ENCODE results near the gene PKIG.
"Not testable (repeated sequence)": the region's sequence is repeated elsewhere in the genome, so short reads cannot be mapped to it uniquely, and the experiment has no call there.

Gene PKIG

GRCh38 chr20:44643596-44644229 lies 61.3 kb downstream of the PKIG start:
- DNase-seq, result peak in 2 of 4 experiments; percentile 15 to 23

- DNase-seq, result no peak
Observed at GRCh38 chr20:44644230-44644617, 61.8 kb downstream of the PKIG start.

- DNase-seq, result no peak
Observed at GRCh38 chr20:44644667-44645131, 62.3 kb downstream of the PKIG start.

GRCh38 chr20:44646023-44646640 lies 63.8 kb downstream of the PKIG start:
- no peak for DNase-seq

GRCh38 chr20:44646641-44647274 lies 64.4 kb downstream of the PKIG start:
- no peak for DNase-seq

DNA sequence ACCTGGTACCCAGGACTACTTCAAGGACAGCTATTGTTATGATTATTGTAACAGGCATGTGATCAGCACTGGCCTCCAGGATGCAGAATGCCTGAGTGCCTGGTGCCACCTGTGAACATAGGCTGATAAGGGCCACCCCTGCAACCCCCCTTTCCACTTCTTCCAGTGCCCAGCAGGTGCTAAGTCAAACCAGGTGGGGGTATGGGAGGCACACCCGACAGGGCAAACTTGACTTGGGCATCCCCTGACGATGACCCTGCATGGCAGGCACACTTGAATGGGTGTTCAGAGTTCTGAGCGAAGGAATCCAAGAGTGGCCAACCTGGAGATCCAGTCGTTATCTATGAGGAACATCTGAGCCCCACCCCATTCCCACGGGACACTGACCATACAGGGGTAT lies 65.7 kb downstream of the PKIG start:
- DNase-seq, result no peak

GRCh38 chr20:44648579-44648978 lies 66.2 kb downstream of the PKIG start:
- no peak for DNase-seq

GRCh38 chr20:44649126-44649525 lies 66.7 kb downstream of the PKIG start:
- no peak for DNase-seq

DNA sequence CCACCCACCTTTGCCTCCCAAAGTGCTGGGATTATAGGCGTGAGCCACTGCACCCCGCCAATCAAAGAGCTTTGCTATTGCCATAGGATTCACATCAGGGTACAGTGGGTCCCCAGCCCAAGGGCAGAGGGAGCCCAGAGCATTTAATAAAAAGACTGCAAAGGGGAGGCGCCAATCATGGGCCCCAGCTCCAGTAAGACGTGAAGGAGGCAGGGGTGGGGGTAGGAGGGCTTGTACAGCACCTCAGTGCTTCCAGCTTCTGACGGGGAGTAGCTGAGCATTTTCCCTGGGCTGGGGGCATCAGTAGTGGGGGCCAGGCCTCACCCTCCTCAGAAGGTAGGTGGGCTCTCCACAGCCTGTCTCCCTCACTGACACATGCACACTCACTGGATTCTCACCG lies 67.6 kb downstream of the PKIG start:
- no peak for DNase-seq

DNA sequence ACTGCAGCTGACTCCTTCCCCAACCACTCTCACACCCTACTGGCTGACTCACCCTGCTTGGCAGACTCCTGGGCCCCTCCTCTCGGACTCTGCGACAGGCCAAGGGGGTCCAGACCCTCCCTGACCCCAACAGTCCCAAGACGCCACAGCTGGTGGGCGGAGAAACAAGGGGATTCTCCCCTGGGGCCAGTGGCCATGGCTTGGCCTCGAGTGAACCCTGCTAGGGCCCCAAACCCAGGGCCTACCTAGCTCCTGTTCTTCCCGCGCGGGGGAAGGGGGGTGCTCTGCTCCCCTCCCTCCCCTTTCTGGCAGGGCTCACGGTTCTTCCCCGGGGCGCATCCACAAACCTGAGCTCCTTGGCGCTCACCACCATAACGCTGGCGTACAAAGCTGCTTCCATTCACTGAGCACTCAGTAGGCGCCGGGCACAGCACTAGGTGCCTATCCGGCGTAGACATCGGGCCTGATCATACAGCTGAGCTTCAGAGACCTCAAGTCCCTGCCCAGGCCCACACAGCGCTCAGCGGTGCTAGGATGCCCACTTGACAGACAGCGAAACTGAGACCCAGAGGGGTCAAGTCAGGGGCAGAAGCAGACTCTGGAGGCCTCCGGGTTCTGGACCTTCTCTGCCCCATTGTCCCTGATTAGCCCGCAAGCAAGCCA lies 68.5 kb downstream of the PKIG start:
- no peak for DNase-seq

GRCh38 chr20:44651434-44651683 lies 69.0 kb downstream of the PKIG start:
- DNase-seq, result no peak

GRCh38 chr20:44651684-44652423 lies 69.5 kb downstream of the PKIG start, which contains the start of gene ADA:
Gene ADA, minus strand, starts transcription at chr20:44651699. Its CDS starts 92 bp downstream, at chr20:44651607.
- DNase-seq, result peak in 1 of 4 experiments; percentile 18

GRCh38 chr20:44653546-44653945 lies 71.2 kb downstream of the PKIG start:
- DNase-seq, result no peak

- not testable (repeated sequence) for DNase-seq
Observed at GRCh38 chr20:44654210-44654609, 71.8 kb downstream of the PKIG start.

DNA sequence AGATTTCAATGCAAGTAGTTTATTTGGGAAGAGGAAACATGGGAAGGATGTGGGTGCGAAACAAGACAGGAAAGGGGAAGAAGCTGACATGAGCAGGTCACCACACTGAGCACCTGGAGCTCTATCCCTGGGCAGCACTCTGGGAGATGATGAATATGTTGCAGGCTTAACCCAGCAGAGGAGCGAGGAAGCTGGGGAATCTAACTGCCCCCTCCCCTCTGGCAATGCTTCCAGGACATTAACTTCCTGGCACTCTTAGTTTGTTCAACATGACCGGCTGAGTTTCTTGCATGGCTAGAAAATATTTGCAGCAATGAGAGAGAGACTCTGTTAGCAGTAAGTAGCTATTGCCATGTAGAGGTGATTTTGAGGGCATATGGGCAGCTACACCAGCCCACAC lies 74.1 kb downstream of the PKIG start:
- DNase-seq, result no peak

DNA sequence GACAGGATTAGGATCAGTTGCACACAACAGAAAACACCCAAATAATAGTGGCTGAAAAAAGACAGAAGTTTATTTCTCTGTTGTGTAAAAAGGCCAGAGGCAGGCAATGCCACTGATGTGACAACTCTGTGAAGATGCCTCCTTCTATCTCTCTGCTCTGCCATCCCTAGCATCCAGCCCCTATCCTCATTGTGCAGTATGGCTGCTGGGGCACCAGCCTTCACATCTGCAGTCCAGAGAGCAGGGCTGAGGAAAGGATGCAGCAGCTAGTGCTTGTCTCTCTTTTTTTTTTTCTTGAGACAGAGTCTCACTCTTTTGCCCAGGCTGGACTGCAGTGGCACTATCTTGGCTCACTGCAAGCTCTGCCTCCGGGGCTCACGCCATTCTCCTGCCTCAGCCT lies 75.5 kb downstream of the PKIG start:
- no peak for DNase-seq

DNA sequence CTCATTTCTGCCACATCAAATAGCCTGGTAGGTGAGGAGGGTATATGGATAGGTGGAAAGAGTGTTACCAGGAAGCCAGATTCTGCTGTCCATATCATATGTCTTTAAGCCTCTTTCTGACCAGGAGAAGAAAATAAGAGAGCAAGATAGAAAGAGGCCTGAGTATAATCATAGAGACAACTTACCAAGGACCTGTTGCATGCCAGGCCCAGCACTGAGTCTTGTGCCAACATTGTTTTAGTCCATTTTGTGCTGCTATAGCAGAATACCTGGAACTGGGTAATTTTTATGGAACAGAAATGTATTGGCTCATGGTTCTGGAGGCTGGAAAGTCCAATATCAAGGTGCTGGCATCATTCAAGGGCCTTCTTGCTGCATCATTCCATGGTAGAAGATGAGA lies 76.4 kb downstream of the PKIG start:
- DNase-seq, result no peak

- no peak for DNase-seq
Observed at GRCh38 chr20:44659931-44660330, 77.6 kb downstream of the PKIG start.

DNA sequence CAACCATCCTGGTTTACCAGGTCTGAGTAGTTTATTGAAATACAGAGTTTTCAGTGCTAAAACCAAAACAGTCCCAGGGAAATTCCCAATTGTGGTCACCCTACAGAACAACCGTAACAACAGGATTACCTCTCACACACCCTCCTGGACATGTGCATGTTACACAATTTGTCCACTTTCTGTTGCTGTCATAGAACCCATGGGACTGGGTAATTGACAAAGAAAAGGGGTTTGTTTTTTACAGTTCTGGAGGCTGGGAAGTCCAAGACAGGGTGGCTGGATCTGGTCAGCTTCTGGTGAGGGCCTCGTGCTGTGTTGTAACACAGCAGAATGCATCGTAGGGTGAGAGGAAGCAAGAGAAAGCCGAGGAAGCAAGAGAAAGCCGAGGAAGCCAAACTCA lies 78.2 kb downstream of the PKIG start:
- no peak for DNase-seq

DNA sequence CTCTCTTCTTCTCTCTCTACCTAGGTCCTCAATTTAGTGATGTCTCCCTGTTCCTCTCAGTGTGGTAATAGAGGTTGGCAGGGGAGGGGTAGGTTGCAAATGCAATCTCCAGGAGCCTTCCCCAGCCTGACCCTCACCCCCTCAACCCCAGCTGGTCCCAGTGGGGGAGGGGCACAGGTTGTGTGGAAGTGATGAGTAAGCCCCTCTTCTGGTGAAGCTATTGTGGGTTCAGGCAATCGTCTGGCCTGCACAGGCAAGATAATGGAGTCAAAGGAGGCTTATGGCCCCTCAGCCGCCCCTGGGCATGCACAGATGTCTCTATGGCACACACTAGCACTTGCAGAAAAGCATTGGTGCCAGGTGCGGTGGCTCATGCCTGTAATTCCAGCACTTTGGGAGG lies 79.9 kb downstream of the PKIG start:
- DNase-seq, result no peak

DNA sequence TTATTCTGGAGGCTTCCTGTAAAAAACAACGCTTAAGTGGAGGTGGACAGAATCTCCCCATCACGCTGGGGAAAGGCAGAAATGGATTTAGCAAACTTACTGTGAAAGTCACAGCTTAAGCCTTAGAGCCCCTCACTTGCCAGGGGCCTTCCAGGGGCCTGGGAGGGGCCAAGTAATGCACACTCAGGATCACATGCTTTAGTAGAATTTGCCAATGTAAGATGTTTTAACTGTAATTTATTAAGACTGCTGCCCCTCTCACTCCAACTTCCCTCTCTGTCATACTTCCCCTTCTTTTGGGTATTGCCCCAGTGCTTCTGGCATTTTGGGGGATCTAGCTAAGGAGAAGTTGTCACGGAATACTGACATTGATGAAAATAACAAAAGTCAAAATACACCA lies 81.8 kb downstream of the PKIG start:
- DNase-seq, result no peak

GRCh38 chr20:44666066-44666465 lies 83.7 kb downstream of the PKIG start:
- no peak for DNase-seq
